ENCODE data around the gene USH2A.

USH2A gene

DNA sequence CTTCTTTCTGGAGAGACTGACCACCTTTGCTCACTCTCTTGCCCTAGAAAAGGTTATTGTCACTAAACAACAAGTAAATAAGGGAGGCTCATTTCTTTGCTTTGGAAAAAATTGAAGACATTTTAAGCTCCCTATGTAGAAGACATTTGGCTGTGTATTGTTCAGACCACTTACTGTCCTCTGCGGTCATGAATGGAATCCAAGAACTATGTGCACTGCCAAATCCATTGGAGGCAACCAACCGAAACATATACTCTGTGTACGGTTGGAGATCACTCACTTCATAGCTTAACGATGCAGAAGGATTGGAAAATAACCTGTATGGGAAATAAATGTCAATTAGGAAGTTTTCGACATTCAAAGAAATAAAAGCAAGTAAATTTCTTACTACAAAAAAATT is 523.3 kb downstream of the USH2A start:
- DNase-seq, result no peak

GRCh38 chr1:215895893-215896292 is 527.4 kb downstream of the USH2A start:
- no peak for DNase-seq

DNA sequence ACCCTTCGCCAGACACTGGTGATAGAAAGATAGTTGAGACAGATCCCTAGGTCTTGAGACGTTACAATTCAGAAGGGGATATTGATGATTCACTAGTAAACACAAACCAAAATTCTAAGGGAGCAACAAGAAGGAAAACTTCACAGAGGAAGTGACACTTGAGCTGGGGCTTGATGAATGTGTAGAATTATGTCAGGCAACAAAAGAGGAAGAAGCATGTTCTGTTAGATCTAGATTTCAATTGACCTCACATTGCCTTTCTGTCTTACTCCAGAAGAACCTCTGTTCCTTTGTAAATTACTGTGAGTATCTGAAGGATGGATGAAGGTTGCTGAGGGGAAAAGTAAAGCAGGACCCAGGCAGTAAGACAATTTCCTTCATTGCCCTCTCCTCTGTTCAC is 528.0 kb downstream of the USH2A start:
- no peak for DNase-seq

- no peak for DNase-seq
Observed at GRCh38 chr1:215894617-215895016, 528.6 kb downstream of the USH2A start.

- DNase-seq, result no peak
Observed at GRCh38 chr1:215891266-215892057, 531.8 kb downstream of the USH2A start.

DNA sequence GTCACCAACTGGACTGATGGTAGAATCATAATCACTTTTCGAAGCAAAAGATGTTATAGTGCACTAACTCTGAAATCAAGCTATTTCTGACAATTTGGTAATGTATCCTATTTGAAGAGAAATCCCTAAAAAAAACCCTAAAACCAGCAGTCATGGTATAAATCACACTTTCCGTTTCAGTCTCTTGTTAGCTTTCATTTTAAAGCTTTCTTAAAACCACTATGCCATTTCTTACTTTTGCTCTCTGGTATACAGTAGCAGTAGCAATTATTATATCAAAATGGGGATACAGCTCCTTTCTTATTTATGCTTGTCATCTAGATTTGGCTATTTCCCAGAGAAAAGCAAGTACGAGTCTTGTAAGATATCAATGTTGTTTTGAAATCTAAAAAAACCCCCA is 532.8 kb downstream of the USH2A start:
- DNase-seq, result no peak

GRCh38 chr1:215889871-215890270 is 533.4 kb downstream of the USH2A start:
- no peak for DNase-seq

DNA sequence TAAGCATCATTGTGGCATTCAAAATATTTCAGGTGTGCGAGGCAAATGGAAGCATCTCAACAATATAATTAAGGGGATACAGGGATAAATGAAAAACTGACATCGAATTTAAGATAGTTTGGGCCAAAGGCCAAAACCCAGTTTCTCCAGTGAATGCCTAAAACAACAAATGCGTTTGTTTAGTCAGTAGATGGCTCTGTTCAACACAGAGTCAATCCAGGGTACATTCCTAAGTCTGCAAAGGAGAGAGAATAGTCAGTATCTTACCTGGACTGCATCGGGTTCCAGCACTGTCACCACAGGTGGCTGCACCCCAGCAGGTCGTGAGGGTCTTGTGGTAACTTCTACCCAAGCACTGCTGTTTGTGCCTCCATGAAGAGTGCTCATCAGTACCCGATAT is 535.1 kb downstream of the USH2A start:
- DNase-seq, result no peak

DNA sequence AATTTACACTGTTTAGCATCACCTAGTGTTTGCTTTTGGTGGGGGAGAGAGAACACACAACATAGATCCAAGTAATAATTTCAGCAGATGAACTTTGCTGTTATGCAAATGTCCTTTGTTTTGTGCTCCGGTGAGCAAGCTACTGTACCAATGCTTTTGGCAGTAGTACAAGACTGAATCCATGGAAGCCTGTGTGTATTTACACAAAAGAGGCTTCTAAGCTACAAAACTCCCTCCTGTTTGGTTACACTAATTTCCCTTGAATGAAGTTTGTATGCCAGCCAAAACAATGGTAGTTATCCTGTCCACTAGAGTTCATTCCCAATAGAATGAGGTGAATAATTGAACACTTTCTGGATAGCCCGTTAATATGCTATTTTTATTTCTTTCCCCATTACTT is 535.6 kb downstream of the USH2A start:
- no peak for DNase-seq

- no peak for DNase-seq
Observed at GRCh38 chr1:215883004-215883403, 540.2 kb downstream of the USH2A start.

- DNase-seq, result no peak
Observed at GRCh38 chr1:215878843-215879242, 544.4 kb downstream of the USH2A start.

GRCh38 chr1:215878128-215878527 is 545.1 kb downstream of the USH2A start:
- DNase-seq, result no peak

- DNase-seq, result no peak
Observed at GRCh38 chr1:215877452-215877951, 545.7 kb downstream of the USH2A start.

- no peak for DNase-seq
Observed at GRCh38 chr1:215875712-215876111, 547.5 kb downstream of the USH2A start.

- no peak for DNase-seq
Observed at GRCh38 chr1:215875236-215875635, 548.0 kb downstream of the USH2A start.

- DNase-seq, result no peak
Observed at GRCh38 chr1:215872658-215873057, 550.6 kb downstream of the USH2A start.

DNA sequence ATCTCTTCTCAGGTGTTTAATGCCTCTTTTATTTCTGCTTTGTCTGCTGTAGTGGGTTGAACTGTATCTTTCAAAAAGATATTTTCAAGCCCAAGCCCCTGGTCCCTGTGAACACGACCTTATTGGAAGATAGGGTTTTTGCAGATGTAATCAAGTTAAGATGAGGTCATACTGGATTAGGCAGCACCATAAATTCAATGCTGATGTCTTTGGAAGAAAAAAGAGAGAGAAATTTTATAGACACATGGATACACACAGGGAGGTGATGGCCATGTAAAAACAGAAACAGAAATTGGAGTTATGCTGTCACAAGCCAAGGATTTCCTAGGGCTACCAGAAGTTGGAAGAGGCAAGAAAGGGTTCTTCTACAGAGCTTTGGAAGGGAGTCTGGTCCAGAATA is 554.7 kb downstream of the USH2A start:
- DNase-seq, result no peak

GRCh38 chr1:215865060-215865459 is 558.2 kb downstream of the USH2A start:
- DNase-seq, result no peak

DNA sequence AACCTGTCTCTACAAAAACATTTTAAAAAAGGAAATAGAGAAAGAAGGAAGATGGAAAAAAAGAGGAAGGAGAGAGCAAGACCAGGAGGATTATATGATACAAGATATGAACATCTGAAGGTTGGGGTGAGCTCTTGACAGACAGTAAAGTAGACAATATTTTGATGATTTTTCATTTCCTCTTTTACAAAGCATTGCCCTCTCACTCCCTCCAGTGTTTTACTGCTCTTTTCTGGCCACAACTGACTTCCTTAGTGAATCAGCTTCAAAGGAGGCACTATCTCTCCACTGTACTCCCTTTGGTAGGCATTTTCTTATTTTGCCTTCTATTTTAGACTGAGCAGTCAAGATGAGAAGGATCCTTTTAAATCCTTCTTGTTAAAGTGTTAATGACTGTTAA is 559.5 kb downstream of the USH2A start:
- no peak for DNase-seq

DNA sequence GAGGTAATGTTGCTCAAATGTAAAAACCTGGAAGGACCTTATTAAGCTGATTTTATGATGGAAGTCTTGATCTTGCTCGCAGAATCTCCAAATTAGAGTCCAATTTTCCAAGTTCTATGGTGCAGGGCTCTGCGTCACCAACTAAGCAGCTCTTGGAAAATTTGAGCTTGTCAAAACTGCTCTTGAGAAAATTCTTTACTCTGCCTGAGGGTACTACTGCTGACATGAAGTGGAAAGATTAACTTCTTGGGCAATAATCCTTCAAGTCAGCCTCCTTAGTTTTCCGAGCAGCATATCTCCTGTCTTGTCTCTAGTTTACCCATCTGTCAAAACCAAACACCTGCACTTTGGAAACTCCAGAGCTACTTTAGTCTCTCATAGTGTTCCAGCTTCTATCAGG is 562.4 kb downstream of the USH2A start:
- DNase-seq, result no peak

DNA sequence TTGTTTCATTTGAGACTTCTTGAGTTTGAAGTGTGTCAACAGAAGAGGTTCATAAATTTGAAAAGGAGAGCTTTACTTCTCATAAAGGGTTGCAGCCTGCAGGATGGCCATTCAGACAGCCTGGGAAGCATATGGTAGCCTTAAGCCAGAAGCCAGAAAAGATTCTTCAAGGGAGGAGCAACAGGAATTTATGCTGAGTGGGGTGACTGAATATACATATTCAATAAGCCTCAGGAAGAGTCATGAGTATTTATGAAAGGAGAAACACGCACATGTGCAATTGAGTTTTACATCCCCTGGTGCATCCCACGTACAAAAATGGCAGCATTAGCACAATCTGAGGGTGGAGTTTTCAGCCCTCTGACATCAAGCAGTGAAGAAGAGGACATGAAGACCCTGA is 565.9 kb downstream of the USH2A start:
- no peak for DNase-seq

GRCh38 chr1:215845234-215845891 is 577.9 kb downstream of the USH2A start:
- no peak for DNase-seq

DNA sequence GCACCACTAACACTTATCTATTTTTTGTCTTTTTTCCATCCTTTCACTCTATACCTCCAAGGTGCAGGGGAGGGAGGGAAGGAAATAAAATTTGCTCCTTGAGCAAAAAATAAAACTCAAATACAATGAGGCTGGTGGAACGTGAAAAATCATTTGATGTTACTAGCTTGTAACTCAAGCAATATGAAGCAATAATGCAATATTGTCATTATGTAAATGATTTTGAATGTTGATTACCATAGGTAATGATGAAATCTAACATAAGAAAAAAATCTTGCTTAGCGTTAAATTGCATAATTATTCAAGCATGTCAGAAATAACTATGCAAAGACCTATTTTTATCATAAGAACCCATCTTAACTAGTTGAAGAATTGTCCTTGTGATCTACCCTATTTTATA is 578.5 kb downstream of the USH2A start:
- no peak for DNase-seq

GRCh38 chr1:215844266-215844665 is 579.0 kb downstream of the USH2A start:
- DNase-seq, result no peak

DNA sequence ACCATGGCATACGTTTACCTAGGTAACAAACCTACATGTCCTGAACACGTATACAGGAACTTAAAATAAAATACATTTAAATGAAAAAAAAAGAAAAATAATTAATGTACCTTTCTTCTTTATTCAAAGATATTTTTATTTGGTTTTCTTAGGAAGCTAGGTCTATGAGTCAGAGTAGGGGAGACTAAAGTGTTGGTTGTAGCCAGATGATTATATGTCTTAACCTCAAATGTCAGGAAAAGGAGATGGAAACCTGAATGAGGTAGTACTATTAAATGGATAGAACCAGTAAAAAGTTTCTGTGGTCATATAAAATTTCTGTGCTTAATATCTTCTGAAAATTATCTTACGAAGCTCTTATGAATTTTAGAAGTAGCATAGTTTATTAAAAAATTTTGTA is 580.3 kb downstream of the USH2A start:
- DNase-seq, result no peak

Measured in activated effector memory CD4-positive, alpha-beta T cell treated with anti-CD3 and anti-CD28 coated beads, Interleukin-2, amount 50 U/mL, for 16 hours (primary cell).